Ecto neural progenitor cell (in vitro differentiated cells): ENCODE measurements around the gene SLC39A5.

Experiments
- DNase-seq: peaks from one replicate; pipeline ENCODE4 v3.0.0-alpha.2; 2018; ENCODE audit warnings: low spot score

SLC39A5 gene

DNA sequence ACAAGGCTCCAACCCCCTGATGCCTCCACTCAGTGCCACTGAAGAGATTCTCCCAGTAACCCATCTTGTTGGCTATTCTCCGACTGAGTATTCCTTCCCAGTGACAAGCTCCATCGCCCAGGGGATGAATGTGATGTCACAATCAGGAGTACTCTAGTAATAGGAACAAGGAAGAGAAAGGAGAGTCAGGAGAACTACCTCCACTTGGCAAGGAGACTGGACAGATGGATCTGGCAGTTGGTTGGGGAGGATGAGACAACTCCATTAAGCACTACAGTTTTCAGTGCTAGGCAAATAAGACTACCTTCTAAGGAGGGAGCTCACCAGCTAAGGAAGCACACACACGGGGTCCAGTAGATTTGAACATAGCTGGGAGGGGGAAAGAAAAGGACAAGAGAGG, 13.4 kb upstream of the SLC39A5 start:
- no peak for DNase-seq

GRCh38 chr12:56219840-56220239, 10.0 kb upstream of the SLC39A5 start:
- no peak for DNase-seq

DNA sequence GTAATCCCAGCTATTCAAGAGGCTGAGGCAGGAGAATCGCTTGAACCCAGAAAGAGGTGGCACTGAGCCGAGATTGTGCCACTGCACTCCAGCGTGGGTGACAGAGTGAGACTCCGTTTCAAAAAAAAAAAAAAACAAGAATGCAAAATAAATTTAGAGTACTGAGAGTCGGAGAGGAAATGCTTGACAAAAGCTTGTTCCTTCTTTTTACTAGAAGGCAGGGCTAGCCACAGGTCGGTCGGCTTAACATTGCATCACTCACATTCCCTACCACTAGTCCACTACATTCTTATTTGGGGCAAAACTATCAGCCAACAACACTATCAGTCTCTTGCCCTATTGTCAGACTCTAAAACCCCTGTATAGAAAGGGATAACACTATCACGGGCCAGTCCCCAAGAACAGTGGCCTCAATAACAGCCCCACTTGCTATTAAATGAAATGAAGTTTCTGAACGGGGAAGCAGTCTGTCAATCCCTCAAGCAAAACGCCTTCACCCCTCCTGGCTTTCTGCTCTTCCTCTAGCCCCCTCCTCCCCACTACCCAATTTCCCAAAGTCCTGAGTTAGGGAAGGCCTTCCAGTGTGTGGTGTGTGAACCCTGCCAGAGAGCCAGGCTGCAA, 9.1 kb upstream of the SLC39A5 start:
- no peak for DNase-seq

DNA sequence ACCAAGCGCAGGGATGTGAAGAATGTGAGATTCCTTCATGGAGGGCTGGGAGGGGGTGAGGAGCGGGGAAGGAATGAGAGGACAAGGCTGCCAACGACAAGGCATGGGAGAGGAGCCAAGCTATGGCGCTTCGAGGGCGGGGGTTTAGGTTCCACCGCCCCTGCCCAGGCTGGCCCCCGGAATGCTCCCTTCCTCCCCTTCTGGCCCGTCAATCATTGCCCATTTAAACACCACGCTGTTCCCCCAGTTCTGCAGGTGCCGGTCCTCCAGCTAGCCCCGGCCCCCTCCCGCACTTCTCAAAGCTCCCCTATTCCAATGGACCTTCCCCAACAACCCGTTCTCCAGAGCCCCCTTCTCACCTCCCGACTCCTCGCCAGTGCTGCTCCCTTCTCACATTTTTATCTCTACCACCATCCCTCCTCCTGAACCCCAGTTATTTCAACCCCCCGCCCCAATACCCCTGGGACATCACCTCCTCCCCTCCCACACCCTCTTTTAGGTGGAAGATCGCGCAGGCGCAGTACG, 8.6 kb upstream of the SLC39A5 start:
- DNase-seq = peak; percentile 82

GRCh38 chr12:56221757-56222530, 7.9 kb upstream of the SLC39A5 start, which contains the start of gene RNF41:
Gene RNF41 (minus strand): TSS chr12:56221922. CDS start chr12:56214047, 7,875 bp downstream.
- peak; percentile 99 for DNase-seq

- no peak for DNase-seq
Observed at GRCh38 chr12:56222531-56222895, 7.3 kb upstream of the SLC39A5 start.

GRCh38 chr12:56223571-56224101, 6.2 kb upstream of the SLC39A5 start:
- DNase-seq = no peak

GRCh38 chr12:56224102-56224701, 5.6 kb upstream of the SLC39A5 start, which contains the start of gene NABP2:
Gene NABP2 (plus strand): TSS chr12:56224342. CDS start chr12:56224857, 515 bp downstream.
- peak; percentile 100 for DNase-seq

GRCh38 chr12:56224954-56225353, 4.9 kb upstream of the SLC39A5 start:
- DNase-seq = no peak

DNA sequence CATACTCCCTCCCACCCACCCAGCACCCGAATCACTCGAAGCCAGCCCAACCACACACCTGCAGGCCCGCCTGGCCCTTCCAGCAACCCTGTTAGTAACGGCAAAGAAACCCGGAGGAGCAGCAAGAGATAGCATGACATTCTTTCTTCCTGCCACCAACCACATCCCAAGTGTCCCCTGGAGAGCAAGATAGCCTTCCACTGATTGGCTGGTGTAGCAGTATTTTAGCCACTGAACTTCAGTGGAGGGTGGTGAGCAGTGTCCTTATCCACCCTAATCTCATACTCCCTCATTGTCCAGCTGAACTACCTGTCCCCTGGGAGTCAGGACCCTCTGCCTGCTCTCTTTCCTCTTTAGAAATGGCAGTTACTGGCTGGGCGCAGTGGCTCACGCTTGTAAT, 769 bp upstream of the SLC39A5 start:
- no peak for DNase-seq

DNA sequence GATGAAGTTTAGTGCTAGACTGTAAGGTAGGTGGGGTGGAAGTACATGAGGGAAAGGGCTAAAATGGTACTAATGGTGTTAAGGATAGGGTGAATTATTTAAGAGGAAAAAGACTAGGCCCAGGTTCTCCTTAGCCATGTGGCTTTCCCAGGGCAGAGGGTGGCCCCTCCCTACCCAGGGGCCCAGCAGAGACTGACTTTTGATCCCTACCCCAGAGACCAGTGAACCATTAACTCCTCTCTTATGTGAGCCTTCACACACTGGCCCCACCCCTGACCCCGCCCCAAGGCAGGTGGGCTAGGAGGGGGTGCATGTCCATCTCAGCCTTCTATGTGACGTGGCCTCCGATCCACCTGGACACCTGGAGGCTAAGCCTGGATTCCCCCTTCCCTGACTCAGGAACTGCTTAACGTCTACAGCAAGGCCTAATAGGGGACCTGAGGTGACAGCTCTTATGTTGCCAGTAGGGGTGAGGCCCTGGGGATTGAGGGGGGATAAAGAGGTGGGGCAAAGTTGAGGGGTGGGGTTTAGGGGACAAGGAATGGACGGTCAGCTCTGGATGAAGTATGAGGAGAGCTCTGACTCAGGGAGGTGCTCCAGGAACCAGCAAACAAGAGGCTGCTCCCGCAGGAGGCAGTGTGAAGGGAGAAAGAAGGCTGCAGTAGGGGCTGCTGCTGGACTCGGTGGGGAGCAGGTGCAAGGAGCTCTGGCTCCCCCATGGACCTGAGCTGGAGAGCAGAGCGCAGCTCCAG, 757 bp downstream of the SLC39A5 start:
- no peak for DNase-seq

- DNase-seq = no peak
Observed at GRCh38 chr12:56231184-56231582, 1.3 kb downstream of the SLC39A5 start.

DNA sequence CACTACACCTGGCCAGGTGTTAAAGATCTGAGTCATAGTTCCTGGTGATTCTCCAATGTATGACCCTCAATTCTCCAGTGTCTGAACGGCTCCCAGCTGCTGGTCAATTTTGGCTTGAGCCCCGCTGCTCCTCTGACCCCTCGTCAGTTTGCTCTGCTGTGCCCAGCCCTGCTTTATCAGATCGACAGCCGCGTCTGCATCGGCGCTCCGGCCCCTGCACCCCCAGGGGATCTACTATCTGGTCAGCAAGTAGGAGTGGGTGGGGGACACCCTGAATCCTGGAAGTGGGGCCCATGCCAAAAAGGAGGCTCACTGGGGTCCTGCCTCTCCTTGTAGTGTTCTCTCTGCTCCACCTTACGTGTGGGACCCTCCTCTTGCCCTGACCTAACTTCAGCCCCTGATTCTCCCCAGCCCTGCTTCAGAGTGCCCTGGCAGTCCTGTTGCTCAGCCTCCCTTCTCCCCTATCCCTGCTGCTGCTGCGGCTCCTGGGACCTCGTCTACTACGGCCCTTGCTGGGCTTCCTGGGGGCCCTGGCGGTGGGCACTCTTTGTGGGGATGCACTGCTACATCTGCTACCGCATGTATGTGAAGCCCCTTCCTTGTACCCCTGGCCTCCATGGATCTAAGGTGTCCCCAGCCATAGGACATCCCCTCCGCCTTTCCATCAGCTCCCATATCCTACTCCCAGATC, 5.0 kb downstream of the SLC39A5 start:
- no peak for DNase-seq

DNA sequence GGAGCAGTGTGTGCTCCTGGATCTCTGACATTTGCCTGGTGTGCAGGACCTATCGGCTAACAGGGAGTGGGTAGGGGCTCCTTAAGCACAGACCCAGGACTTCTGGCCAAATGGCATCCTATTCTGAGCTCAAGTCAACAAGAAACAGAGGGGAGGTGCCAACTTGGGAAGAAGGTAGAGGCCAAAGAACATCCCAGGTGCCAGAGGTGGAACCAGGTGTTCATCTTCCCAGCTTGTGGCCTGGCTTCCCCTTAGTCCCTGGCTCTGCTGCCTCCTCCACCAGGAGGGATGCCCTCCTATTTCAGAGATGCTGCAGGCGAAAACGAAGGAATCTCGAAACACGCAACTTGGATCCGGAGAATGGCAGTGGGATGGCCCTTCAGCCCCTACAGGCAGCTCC, 6.2 kb downstream of the SLC39A5 start:
- DNase-seq = no peak

- DNase-seq = no peak
Observed at GRCh38 chr12:56236985-56237384, 7.1 kb downstream of the SLC39A5 start.

DNA sequence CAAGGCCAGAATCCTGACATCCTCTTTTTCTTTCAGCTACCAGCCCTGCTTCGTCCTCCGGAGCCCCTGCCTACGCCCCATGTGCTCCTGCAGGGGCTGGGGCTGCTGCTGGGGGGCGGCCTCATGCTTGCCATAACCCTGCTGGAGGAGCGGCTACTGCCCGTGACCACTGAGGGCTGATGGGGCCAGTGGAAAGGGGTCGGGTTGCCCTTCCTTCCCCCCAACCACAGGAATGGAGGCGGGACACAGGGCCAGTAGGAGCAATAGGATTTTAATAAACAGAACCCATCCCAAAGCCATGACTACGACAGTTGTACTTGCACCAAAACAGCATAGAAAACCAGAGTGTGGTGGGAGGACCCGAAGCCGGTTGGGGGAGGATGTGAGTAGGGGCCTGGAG, 7.7 kb downstream of the SLC39A5 start:
- no peak for DNase-seq

- DNase-seq = no peak
Observed at GRCh38 chr12:56241424-56242303, 11.8 kb downstream of the SLC39A5 start.

GRCh38 chr12:56242986-56243385, 13.1 kb downstream of the SLC39A5 start:
- no peak for DNase-seq

DNA sequence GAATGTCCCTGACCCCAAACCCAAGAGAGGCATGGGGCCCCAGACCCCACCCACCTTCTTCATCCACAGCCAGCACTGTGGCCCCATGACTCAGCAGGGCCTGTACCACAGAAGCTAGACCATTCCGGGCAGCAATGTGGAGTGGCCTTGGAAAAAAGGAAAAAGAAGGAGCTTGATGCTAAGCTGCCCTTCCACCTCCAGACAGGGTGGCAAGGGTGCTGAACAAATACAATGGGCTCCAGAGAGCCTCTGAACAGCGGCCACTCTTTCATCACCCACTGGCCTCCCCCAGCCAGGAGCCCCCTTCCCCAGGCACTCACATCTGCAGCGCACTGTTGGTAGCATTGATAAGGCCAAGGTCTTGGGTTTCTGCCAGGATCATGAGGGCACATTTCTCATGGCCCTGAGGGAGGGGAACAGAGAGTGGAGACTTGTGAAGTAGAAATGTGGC, 13.9 kb downstream of the SLC39A5 start:
- DNase-seq = no peak

GRCh38 chr12:56244494-56244893, 14.6 kb downstream of the SLC39A5 start:
- DNase-seq = no peak
